Bronchial epithelial cell (primary cell): ENCODE data around the gene COQ8A. TPM values are rescaled to one million over a fixed set of nuclear protein-coding genes. Genes with fewer than 3 reads are reported as not detected.

ENCODE experiments used
- DNase-seq: peaks from one replicate; pipeline ENCODE4 v3.0.0-alpha.2; 2010; ENCODE audit warnings: low read depth
- FAIRE-seq: peaks from 2 replicates; lab custom pipeline; 2011; peaks lifted over from hg19 to GRCh38; lab: Jason Lieb, UNC
- H3K27me3 ChIP-seq: 2 replicates; pipeline ENCODE4 v1.5.1; 2011; ENCODE audit warnings: low read length; ENCODE audit not compliant: control insufficient read depth, insufficient read depth
- H3K36me3 ChIP-seq: 2 replicates; pipeline ENCODE4 v1.5.1; 2011; ENCODE audit warnings: low read length; ENCODE audit not compliant: control insufficient read depth, insufficient read depth
- H3K4me3 ChIP-seq: 2 replicates; pipeline ENCODE4 v1.5.1; 2011; ENCODE audit warnings: mild to moderate bottlenecking, low read depth, low read length, control low read depth
- total RNA-seq: library from RNA; depleted of rRNA; stranded (reverse); fragments of >200 nt; gene quantifications from 2 replicates; pipeline ENCODE4 v1.2.1, GENCODE V29; 2014
- TF ChIP-seq, protein P1 (sequence below): IDR thresholded peaks from 2 replicates; pipeline ENCODE4 v1.5.1; 2011; ENCODE audit warnings: mild to moderate bottlenecking, moderate library complexity, low read length, control low read depth, inconsistent platforms; ENCODE audit not compliant: insufficient read depth, severe bottlenecking

COQ8A gene
- total RNA-seq, 1 donor from 2014 or later = 6.1 TPM

GRCh38 chr1:226974544-226975258 lies 34.6 kb downstream of the COQ8A start:
- Histone ChIP-seq H3K27me3 (no peaks in the 10 kb centered on the region), H3K36me3 (no peaks in the 10 kb centered on the region), H3K4me3 (no peak overlapping the region)
- FAIRE-seq = peak; percentile 32
- TF ChIP-seq, protein P1, sequence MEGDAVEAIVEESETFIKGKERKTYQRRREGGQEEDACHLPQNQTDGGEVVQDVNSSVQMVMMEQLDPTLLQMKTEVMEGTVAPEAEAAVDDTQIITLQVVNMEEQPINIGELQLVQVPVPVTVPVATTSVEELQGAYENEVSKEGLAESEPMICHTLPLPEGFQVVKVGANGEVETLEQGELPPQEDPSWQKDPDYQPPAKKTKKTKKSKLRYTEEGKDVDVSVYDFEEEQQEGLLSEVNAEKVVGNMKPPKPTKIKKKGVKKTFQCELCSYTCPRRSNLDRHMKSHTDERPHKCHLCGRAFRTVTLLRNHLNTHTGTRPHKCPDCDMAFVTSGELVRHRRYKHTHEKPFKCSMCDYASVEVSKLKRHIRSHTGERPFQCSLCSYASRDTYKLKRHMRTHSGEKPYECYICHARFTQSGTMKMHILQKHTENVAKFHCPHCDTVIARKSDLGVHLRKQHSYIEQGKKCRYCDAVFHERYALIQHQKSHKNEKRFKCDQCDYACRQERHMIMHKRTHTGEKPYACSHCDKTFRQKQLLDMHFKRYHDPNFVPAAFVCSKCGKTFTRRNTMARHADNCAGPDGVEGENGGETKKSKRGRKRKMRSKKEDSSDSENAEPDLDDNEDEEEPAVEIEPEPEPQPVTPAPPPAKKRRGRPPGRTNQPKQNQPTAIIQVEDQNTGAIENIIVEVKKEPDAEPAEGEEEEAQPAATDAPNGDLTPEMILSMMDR = no peak
- no peak for DNase-seq

DNA sequence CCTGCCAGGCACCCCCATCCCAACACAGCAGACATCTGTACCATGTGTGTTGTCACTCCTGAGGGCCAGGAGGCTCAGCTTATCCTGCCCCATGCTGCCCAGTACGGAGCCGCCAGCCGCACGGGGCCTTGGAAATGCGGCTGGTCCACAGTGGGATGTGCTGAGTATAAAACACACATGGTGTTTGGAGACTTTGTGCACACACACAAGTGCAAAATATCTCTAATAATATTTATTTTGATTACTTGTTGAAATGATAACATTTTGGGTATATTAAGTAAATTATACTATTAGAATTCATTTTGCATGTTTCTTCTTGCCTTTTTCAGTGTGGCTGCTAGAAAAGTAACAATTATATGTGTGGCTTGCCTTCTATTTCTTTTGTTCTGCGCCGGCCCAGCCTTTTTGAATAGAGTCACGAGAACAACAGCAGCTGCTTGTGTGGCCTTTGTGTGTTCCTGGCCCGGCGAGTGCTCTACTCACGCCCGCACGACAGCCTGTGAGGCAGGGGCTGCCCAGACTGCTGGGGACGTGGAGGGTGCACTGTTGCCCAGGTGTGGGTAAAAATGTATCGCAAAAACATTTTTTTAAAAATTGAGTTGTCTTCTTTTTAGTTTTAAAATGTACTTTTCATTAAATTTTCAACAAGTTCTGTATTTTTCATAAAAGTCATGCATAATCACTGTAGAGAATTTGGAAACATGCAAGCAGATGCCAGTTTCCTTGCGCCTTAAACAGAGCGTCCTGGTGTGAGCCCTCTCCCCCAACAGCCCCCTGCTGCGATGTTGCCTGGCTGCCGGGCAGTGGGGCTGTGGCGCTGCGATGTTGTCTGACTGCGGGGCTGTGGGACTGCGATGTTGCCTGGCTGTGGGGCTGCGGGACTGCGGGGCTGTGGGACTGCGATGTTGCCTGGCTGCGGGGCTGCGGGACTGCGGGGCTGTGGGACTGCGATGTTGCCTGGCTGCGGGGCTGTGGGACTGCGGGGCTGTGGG lies 35.5 kb downstream of the COQ8A start:
- no peak for FAIRE-seq
- DNase-seq = no peak
- H3K4me3 ChIP-seq = no peak overlapping the region
- TF ChIP-seq, protein P1 = no peak
- no peaks in the 10 kb centered on the region for H3K27me3 ChIP-seq
- H3K36me3 ChIP-seq = no peaks in the 10 kb centered on the region

DNA sequence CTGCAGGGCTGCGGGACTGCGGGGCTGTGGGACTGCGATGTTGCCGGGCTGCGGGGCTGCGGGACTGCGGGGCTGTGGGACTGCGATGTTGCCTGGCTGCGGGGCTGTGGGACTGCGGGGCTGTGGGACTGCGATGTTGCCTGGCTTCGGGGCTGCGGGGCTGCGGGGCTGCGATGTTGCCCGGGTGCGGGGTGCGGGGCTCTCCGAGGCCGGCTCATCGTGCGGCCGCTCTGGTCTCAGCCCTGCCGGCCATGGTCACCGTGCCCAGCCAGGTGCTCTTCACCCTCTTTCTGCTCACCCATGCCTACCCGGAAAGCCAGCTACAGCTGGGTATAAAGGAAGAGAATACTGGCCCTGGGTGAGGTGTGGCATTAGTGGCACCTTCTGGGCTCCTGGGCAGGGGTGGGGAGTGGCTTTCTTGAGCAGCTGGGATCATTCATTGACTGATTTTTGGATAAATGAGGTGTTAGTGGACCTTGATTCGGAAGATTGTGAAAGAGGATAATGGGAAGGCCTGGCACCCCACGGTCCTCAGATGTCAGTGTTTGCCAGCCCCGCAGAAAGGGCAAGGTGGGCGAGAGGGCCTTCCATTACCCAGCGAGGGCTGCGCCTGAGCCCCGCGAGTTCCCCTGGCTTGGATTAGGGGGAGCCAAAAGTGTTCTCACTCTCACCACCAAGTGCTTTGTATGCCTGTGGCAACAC lies 36.3 kb downstream of the COQ8A start:
- FAIRE-seq (no peak), DNase-seq (no peak)
- H3K27me3 ChIP-seq = no peaks in the 10 kb centered on the region
- H3K4me3 ChIP-seq = no peak overlapping the region
- no peaks in the 10 kb centered on the region for H3K36me3 ChIP-seq
- TF ChIP-seq, protein P1 = no peak

- DNase-seq = no peak
- Histone ChIP-seq H3K27me3 (no peaks in the 10 kb centered on the region), H3K36me3 (no peaks in the 10 kb centered on the region), H3K4me3 (no peak overlapping the region)
- TF ChIP-seq, protein P1 = no peak
- FAIRE-seq = no peak
Observed at GRCh38 chr1:226976978-226977642, 37.0 kb downstream of the COQ8A start.
